GM21528 (cell line): Measurements from ENCODE around the gene TMEM219.

Source experiments
- ATAC-seq: cut with Tn5 transposase; IDR thresholded peaks from one replicate; pipeline ENCODE4 v1.9.1; 2021; ENCODE audit warnings: mild to moderate bottlenecking, moderate library complexity; ENCODE audit not compliant: unreplicated experiment, low FRiP score

The TMEM219 gene

GRCh38 chr16:29994600-29995323 is 32.9 kb downstream of the TMEM219 start:
- ATAC-seq = peak; percentile 46

GRCh38 chr16:29995324-29995910 is 33.5 kb downstream of the TMEM219 start, which contains the start of gene HIRIP3:
Gene HIRIP3 (minus strand): TSS chr16:29995617. CDS start chr16:29995605, 12 bp downstream.
- peak; percentile 50 for ATAC-seq

DNA sequence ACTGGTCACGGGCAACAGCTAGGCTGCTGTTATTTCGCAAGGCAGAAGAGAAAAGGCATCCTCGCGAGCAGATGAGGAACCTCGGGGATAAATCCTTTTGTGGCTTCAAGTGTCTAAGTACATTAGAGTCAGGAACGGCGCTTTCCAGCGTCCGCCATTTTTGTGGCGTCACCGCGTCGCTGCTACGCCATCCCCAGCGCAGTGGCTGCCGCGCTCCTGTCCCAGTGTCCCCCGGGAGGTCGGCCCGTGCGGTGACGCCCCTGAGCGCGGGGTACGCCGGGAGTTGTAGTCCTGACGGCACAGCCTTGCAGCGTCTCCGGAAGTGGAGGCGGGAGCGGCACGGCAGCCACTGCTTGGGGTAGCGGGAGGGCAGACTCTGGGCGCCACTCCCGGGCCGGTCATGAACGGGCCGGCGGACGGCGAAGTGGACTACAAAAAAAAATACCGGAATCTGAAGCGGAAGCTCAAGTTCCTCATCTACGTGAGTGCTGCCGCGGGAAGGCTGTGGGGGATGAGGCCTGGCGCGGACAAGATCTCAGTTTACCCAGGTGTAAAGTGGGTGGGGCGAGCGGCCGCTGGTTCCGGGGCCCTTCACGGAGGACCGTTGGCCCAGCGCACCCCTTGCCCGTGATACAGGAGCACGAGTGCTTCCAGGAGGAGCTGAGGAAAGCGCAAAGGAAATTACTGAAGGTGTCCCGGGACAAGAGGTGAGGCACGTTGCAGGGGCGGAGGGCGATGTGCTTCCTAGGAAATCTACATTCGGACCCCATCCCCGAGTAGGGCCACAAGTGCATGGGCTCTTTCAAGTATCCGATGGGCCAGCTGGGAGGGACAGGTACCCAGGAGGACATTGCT is 34.3 kb downstream of the TMEM219 start, which contains the start of gene INO80E:
Gene INO80E, plus strand, starts transcription at position 331 of the 855 bp plus-strand sequence. Its CDS starts 70 bp downstream, at position 401.
- peak; percentile 76 for ATAC-seq

- no peak for ATAC-seq
These were observed 34.9 kb downstream of the TMEM219 start for GRCh38 chr16:29996766-29997250.

DNA sequence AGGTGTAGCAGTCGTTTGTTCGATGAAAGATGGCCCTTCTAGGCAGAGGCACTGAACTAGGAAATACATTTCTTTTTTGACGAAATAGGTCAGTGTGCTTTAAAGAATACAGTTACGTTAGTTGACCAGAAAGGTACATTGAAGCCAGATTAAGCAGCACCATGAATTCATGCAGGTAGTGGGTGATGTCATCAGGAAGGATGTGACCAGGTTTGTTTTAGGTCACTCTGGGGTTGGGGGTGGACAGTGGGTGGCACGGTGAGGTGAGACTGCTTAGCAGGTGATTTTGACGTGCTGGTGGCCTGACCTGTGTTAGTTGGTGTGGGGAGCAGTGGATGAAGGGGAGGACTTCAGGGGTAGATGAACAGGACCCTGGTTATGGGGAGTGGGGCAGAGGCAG is 37.7 kb downstream of the TMEM219 start:
- ATAC-seq = no peak

DNA sequence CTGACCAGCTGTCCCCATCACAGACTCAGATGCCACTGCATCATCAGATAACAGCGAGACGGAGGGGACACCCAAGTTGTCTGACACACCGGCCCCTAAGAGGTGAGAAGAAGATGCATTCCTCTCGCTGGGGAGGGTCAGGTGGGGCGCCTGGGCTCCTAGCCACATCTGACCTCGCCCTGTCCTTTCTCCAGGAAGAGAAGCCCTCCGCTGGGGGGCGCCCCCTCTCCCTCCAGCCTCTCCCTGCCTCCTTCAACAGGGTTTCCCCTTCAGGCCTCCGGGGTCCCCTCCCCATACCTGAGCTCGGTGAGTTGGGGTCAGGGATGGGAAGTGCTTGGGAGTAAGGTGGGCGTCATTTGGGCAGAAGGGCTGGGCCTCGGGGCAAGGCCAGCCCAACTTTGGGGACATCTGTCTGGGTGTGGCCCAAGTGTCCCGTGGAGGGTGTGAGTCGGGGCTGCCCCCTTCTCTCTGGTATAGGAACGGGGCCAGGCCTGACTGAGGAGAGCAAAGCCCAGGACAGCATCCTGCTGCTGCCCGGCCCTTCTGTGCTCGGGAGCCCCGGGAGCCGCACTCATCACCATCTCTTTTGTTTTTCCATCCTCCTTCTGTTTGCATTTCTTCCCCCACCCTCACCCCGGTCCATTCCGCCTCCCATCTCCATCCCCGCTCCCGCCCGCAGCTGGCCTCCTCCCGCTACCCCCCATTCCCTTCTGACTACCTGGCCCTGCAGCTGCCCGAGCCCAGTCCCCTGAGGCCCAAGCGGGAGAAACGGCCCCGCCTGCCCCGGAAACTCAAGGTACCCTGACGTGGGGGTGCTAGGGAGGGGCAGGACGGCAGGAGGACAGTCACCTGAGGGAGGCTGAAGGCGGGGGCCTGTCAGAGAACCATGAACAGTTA is 39.1 kb downstream of the TMEM219 start:
- no peak for ATAC-seq

- ATAC-seq = no peak
These were observed 40.9 kb downstream of the TMEM219 start for GRCh38 chr16:30002614-30003346.

GRCh38 chr16:30003670-30004423 is 42.0 kb downstream of the TMEM219 start:
- no peak for ATAC-seq

- ATAC-seq = no peak
These were observed 42.5 kb downstream of the TMEM219 start for GRCh38 chr16:30004424-30004776.

DNA sequence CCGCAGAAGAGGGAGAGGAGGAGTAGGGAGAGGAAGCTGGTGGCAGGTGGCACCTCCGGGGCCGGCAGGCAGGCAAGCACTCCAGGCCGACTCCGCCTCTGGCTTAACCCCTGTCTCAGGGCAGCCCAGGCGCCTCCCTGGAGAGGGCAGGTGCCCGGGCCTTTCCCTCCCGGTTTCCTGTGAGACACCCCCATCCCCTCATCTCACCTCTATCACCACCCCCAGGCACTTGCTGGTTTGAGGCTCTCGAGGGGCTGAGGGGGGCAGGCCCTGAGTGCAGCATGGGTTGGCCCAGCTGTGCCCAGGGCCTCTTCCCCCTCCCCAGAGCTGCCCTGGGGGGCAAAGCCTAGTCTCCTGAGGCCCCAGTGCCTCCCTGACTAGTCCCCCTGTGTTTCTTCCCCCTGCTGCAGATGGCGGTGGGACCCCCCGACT is 42.9 kb downstream of the TMEM219 start:
- ATAC-seq = no peak

- ATAC-seq = no peak
These were observed 43.6 kb downstream of the TMEM219 start for GRCh38 chr16:30005341-30006094.

DNA sequence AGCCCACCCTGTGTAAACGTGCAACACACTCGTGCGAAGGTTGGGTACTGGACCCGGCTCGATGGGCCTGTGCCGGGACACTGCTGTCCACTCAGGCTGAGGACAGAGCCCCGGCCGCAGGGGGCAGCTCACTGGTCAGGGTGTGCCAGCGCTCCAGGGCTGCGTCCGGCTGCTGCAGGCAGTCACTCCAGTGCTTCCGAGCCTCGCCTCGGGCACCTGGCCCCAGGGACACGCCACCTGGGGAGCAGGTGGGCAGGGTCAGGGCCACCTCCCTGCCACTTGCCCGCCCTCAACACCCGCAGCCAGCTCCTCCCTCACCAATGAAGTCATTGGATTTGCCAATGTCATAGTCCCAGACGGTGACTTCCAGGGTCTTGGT is 44.2 kb downstream of the TMEM219 start:
- ATAC-seq = no peak

GRCh38 chr16:30006659-30007377 is 44.9 kb downstream of the TMEM219 start:
- no peak for ATAC-seq

DNA sequence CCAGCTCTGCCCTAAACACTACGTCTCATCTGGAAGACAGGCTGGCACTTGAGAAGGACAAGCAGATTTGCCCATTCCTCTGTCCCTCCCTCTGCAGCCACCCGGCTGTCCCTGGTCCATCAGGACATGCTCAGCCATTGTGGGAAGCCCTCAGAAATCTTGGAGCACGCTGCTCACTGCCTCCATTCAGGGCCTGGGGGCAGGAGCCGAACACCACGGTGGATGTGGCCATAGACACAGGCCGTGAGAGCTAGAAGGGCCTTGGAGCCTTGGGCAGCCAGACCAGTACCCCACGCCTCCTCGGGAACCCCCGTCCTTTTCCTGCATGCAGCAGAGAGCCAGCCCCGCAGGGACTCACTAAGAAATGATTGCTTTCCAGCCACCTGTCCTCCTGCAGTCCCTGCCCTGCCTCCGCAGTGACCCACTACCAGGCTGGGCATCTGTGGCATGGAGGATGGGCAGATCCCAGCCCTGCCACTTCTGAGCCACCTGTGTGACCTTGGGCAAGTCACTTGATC is 45.6 kb downstream of the TMEM219 start:
- ATAC-seq = no peak

GRCh38 chr16:30009085-30009862 is 47.4 kb downstream of the TMEM219 start:
- no peak for ATAC-seq
